CD1c-positive myeloid dendritic cell (primary cell): ENCODE results near the gene HSP90AA1.
"Not testable (repeated sequence)": the region's sequence is repeated elsewhere in the genome, so short reads cannot be mapped to it uniquely, and the experiment has no call there.

Source experiments
- DNase-seq: peaks from one replicate; pipeline ENCODE4 v3.0.0-alpha.2; 2016; ENCODE audit errors: extremely low spot score

Gene HSP90AA1

GRCh38 chr14:102094101-102094500 is 7.3 kb upstream of the HSP90AA1 start:
- DNase-seq = no peak

- no peak for DNase-seq
Observed at GRCh38 chr14:102092806-102093205, 6.0 kb upstream of the HSP90AA1 start.

GRCh38 chr14:102090713-102091112 is 3.9 kb upstream of the HSP90AA1 start:
- no peak for DNase-seq

- no peak for DNase-seq
Observed at GRCh38 chr14:102089621-102090343, 2.9 kb upstream of the HSP90AA1 start.

- peak; percentile 87 for DNase-seq
Observed at GRCh38 chr14:102088012-102088792, 1.4 kb upstream of the HSP90AA1 start.

- no peak for DNase-seq
Observed at GRCh38 chr14:102087762-102088011, 843 bp upstream of the HSP90AA1 start.

- DNase-seq = no peak
Observed at GRCh38 chr14:102086709-102086971, 204 bp downstream of the HSP90AA1 start.

- DNase-seq = peak; percentile 80
Observed at GRCh38 chr14:102085948-102086708, 716 bp downstream of the HSP90AA1 start.

- no peak for DNase-seq
Observed at GRCh38 chr14:102085488-102085887, 1.4 kb downstream of the HSP90AA1 start.

- DNase-seq = no peak
Observed at GRCh38 chr14:102084931-102085330, 1.9 kb downstream of the HSP90AA1 start.

- not testable (repeated sequence) for DNase-seq
Observed at GRCh38 chr14:102084522-102084921, 2.3 kb downstream of the HSP90AA1 start.

- DNase-seq = no peak
Observed at GRCh38 chr14:102081231-102082080, 5.4 kb downstream of the HSP90AA1 start.

- no peak for DNase-seq
Observed at GRCh38 chr14:102080183-102081080, 6.4 kb downstream of the HSP90AA1 start.

- DNase-seq = no peak
Observed at GRCh38 chr14:102079700-102079979, 7.2 kb downstream of the HSP90AA1 start.

- no peak for DNase-seq
Observed at GRCh38 chr14:102078831-102079699, 7.8 kb downstream of the HSP90AA1 start.

GRCh38 chr14:102078361-102078791 is 8.5 kb downstream of the HSP90AA1 start:
- not testable (repeated sequence) for DNase-seq

GRCh38 chr14:102077382-102077709 is 9.5 kb downstream of the HSP90AA1 start:
- DNase-seq = no peak

- no peak for DNase-seq
Observed at GRCh38 chr14:102075155-102075554, 11.7 kb downstream of the HSP90AA1 start.

- no peak for DNase-seq
Observed at GRCh38 chr14:102074415-102074964, 12.4 kb downstream of the HSP90AA1 start.
